ENCODE results near the gene EGFR.

Gene EGFR

GRCh38 chr7:55254596-55255495 lies 236.0 kb downstream of the EGFR start:
- DNase-seq, result peak; percentile 8 to 36

- DNase-seq, result peak; percentile 51
Observed at GRCh38 chr7:55255496-55256445, 237.0 kb downstream of the EGFR start.

GRCh38 chr7:55258631-55259030 lies 239.8 kb downstream of the EGFR start:
- DNase-seq, result no peak

- no peak for DNase-seq
Observed at GRCh38 chr7:55260171-55260570, 241.4 kb downstream of the EGFR start.

- DNase-seq, result no peak
Observed at GRCh38 chr7:55260676-55261385, 242.0 kb downstream of the EGFR start.
